ENCODE results near the gene SPCS1.

- TF ChIP-seq EZH2 (IDR thresholded peaks at IDR 0.05) (no peak), CTCF (IDR thresholded peaks at IDR 0.05 in 2 of 3, conservative IDR thresholded peaks at IDR 0.05 in 1 of 3; ENCODE audit: borderline replicate concordance in 1 of 3, insufficient read depth in 1 of 3, low read depth in 2 of 3, low read length in 2 of 3) (no peak), ZBTB33 (IDR thresholded peaks at IDR 0.05; ENCODE audit: extremely low read depth, insufficient replicate concordance, low read length) (no peak), SP1 (IDR thresholded peaks at IDR 0.05; ENCODE audit: low read depth) (no peak), REST (IDR thresholded peaks at IDR 0.05; ENCODE audit: low read depth) (no peak), ZNF274 (IDR thresholded peaks at IDR 0.05; ENCODE audit: low read depth, low read length) (no peak), POLR2AphosphoS5 (IDR thresholded peaks at IDR 0.05; ENCODE audit: low read depth, low read length) (no peak), MAX (IDR thresholded peaks at IDR 0.05) (no peak), RAD21 (IDR thresholded peaks at IDR 0.05; ENCODE audit: low read depth) (no peak)
These were observed 42.8 kb upstream of the SPCS1 start for GRCh38 chr3:52663098-52663497.
